Prostate gland (tissue), 2 donors: ENCODE data around the gene C1orf210.

ENCODE experiments used
- CTCF ChIP-seq, 4 experiments: fragments of 200-600 bp in 2 of 4; fragments of 450-650 bp in 2 of 4; sonication (generic) in 2 of 4; IDR thresholded peaks; 1 replicate in 3 of 4; 2 replicates in 1 of 4; pipeline ENCODE4 v1.5.1; 2016 to 2019; ENCODE audit warnings: antibody characterized with exemption in 4 of 4, mild to moderate bottlenecking in 2 of 4, moderate library complexity in 2 of 4
- POLR2A ChIP-seq: fragments of 450-650 bp; IDR thresholded peaks from one replicate; pipeline ENCODE4 v1.6.1; 2016; ENCODE audit warnings: antibody characterized with exemption, mild to moderate bottlenecking
- POLR2AphosphoS5 ChIP-seq: sonication (generic); formaldehyde crosslinking; IDR thresholded peaks from one replicate; pipeline ENCODE4 v1.6.1; 2017; ENCODE audit warnings: antibody characterized with exemption

DNA sequence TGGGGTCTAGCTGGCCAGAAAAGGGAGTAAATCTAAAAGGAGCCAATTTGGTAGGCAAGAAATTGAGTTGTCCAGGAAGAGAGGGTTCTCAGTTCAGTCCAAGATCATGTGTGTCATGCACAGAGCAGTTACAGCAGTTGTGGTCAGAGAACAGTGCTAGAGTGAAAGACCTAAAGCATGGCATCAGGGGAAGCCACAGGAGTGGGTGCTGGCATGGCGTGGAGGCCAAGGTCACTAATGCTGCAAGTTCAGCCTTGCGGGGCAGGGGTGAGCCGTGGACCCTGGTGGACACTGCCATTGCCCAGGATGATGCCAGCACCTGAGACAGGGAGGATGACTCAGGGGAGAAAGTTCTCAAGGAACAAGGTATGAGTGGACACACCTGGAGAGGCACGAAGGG, 32.2 kb downstream of the C1orf210 start:
- TF ChIP-seq CTCF (IDR thresholded peaks at IDR 0.05): no peak
- no peak for TF ChIP-seq POLR2AphosphoS5
- no peak for TF ChIP-seq POLR2A
